ENCODE results near the gene ACVRL1. TPM values are rescaled to one million over a fixed set of nuclear protein-coding genes. Genes with fewer than 3 reads are reported as not detected.
A peak's percentile ranks its signal among the peaks of the same experiment; 100 is the strongest.

ACVRL1 gene
- total RNA-seq, 1 experiment from 2014 or later = not detected

GRCh38 chr12:51868821-51869495, 38.3 kb upstream of the ACVRL1 start:
- Histone ChIP-seq H3K27ac (ENCODE audit: insufficient read length, low read depth, low read length) (no peak overlapping the region), H3K9me3 (ENCODE audit: control insufficient read depth, low read depth, low read length) (no peaks in the 10 kb centered on the region), H3K14ac (ENCODE audit: insufficient read depth, low read length) (peak overlapping the region; percentile 93), H2AK5ac (ENCODE audit: insufficient read length, low read length) (no peak overlapping the region), H2BK120ac (ENCODE audit: low read depth, low read length, poor library complexity, severe bottlenecking) (no peak overlapping the region), H2AFZ (ENCODE audit: low read length) (no peak overlapping the region), H3T11ph (ENCODE audit: low read length) (no peak overlapping the region), H3K4me2 (ENCODE audit: insufficient read depth, insufficient read length, low read length) (peak overlapping the region; percentile 57), H4K20me1 (ENCODE audit: control insufficient read depth, insufficient read depth, insufficient read length) (no peaks in the 10 kb centered on the region), H2BK5ac (ENCODE audit: insufficient read length, low read length) (no peak overlapping the region), H2BK12ac (ENCODE audit: insufficient read length, low read depth, low read length) (no peak overlapping the region), H4K5ac (ENCODE audit: insufficient read length, low read depth, low read length) (no peak overlapping the region), H3K56ac (ENCODE audit: insufficient read length, low read depth, low read length) (no peak overlapping the region), H3K18ac (ENCODE audit: insufficient read length, low read depth, low read length) (no peak overlapping the region), H3K79me1 (ENCODE audit: insufficient read depth, low read depth, low read length, poor library complexity, severe bottlenecking) (no peaks in the 10 kb centered on the region), H3K23me2 (ENCODE audit: insufficient read length, low read depth, low read length, poor library complexity, severe bottlenecking) (peaks cover 20% of the 10 kb centered on the region), H2BK15ac (ENCODE audit: low read depth, low read length) (no peak overlapping the region), H3K27me3 (ENCODE audit: insufficient read depth, low read length) (peaks cover 13% of the 10 kb centered on the region; the same call in 1 of the 2 replicates), H3K4me1 (ENCODE audit: insufficient read depth, low read length) (peaks cover 7% of the 10 kb centered on the region; the same call in 1 of the 2 replicates), H3K79me2 (ENCODE audit: insufficient read depth, low read length) (no peaks in the 10 kb centered on the region), H3K23ac (ENCODE audit: insufficient read length, low read depth, low read length) (no peak overlapping the region), H3K9ac (ENCODE audit: extremely low read depth, insufficient read length, low read length) (no peak overlapping the region), H4K8ac (replicated peaks; ENCODE audit: insufficient read length, low read depth, low read length) (no peak overlapping the region), H2BK20ac (ENCODE audit: low read depth, low read length, poor library complexity, severe bottlenecking) (no peak overlapping the region), H4K91ac (ENCODE audit: insufficient read length, low read depth, low read length) (no peak overlapping the region), H3K4ac (ENCODE audit: low read depth, low read length) (no peak overlapping the region)
- Mint-ChIP-seq H3K4me1 (peaks cover 69 to 86% of the 10 kb centered on the region in 2 experiments), H3K36me3 (ENCODE audit: insufficient read depth in 1 of 3, low read depth in 3 of 3) (no peaks in the 10 kb centered on the region; a peak in 1 of 7 replicates), H3K27ac (no peak overlapping the region), H3K4me3 (peak overlapping the region; percentile 64 to 81), H3K9me3 (peaks cover 0 to 2% of the 10 kb centered on the region in 2 experiments; a peak in 1 of 5 replicates), H3K27me3 (ENCODE audit: low read depth) (peaks cover 66% of the 10 kb centered on the region)
- DNase-seq = no peak
- TF ChIP-seq CTCF (conservative IDR thresholded peaks at IDR 0.05) = 0 out of 3 replicates have a peak, but pooled peaks have one; percentile 10
- WGBS (ENCODE audit: extremely low coverage, insufficient read length, low lambda C conversion rate) = no CpG with 5 or more reads among the region's 67 CpGs
